Type B pancreatic cell (in vitro differentiated cells): ENCODE data around the gene SLC5A9. TPM values are rescaled to one million over a fixed set of nuclear protein-coding genes. Genes with fewer than 3 reads are reported as not detected.

Experiments used
- DNase-seq: peaks from one replicate; pipeline ENCODE4 v3.0.0; 2021; ENCODE audit warnings: mixed read lengths; ENCODE audit not compliant: unreplicated experiment; ENCODE audit errors: extremely low spot score
- H3K27ac Mint-ChIP-seq: 2 replicates; pipeline ENCODE4 v1.8.0; 2021; ENCODE audit warnings: mild to moderate bottlenecking, mixed read lengths
- H3K27me3 Mint-ChIP-seq: 2 replicates; pipeline ENCODE4 v1.8.0; 2021; ENCODE audit warnings: mixed read lengths
- H3K36me3 Mint-ChIP-seq: 2 replicates; pipeline ENCODE4 v1.8.0; 2021; ENCODE audit warnings: mixed read lengths
- H3K4me1 Mint-ChIP-seq: one replicate; pipeline ENCODE4 v1.8.0; 2021; ENCODE audit warnings: mixed read lengths; ENCODE audit not compliant: unreplicated experiment
- H3K4me3 Mint-ChIP-seq: 2 replicates; pipeline ENCODE4 v1.8.0; 2021; ENCODE audit warnings: mild to moderate bottlenecking, mixed read lengths
- H3K9me3 Mint-ChIP-seq: 2 replicates; pipeline ENCODE4 v1.8.0; 2021; ENCODE audit warnings: mixed read lengths
- total RNA-seq: library from RNA; stranded (reverse); gene quantifications from 2 replicates; pipeline ENCODE4 v1.2.1, GENCODE V29; 2021; ENCODE audit warnings: low replicate concordance
- TF ChIP-seq, protein P1 (sequence below): fragments of 200-600 bp; sonication (generic); conservative IDR thresholded peaks from 2 replicates; pipeline ENCODE4 v1.5.0; 2021; ENCODE audit warnings: antibody characterized with exemption, mild to moderate bottlenecking

Gene SLC5A9
- total RNA-seq, 1 donor from 2014 or later: 1.6 TPM

DNA sequence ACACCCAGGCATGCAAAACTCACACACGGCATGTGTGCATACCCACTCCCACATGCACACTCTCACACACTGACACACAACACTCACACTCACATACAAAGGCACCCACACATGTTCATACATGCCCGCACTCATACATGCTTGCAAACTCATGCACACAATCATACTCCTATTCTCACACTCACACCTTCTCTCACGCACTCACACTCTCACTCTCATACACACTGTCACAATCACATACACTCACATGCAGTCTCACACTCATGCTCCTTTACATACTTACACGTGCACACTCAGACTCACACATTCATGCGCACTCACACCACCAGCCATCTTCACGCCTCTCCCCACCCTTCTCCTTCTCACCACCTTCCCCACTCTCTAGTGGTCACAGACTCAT lies 3.1 kb downstream of the SLC5A9 start:
- no peaks in the 10 kb centered on the region for H3K36me3 Mint-ChIP-seq
- H3K4me3 Mint-ChIP-seq: no peak overlapping the region
- H3K27me3 Mint-ChIP-seq: peaks cover 11% of the 10 kb centered on the region
- H3K4me1 Mint-ChIP-seq: peaks cover 7% of the 10 kb centered on the region
- TF ChIP-seq, protein P1, sequence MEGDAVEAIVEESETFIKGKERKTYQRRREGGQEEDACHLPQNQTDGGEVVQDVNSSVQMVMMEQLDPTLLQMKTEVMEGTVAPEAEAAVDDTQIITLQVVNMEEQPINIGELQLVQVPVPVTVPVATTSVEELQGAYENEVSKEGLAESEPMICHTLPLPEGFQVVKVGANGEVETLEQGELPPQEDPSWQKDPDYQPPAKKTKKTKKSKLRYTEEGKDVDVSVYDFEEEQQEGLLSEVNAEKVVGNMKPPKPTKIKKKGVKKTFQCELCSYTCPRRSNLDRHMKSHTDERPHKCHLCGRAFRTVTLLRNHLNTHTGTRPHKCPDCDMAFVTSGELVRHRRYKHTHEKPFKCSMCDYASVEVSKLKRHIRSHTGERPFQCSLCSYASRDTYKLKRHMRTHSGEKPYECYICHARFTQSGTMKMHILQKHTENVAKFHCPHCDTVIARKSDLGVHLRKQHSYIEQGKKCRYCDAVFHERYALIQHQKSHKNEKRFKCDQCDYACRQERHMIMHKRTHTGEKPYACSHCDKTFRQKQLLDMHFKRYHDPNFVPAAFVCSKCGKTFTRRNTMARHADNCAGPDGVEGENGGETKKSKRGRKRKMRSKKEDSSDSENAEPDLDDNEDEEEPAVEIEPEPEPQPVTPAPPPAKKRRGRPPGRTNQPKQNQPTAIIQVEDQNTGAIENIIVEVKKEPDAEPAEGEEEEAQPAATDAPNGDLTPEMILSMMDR: no peak
- no peak for DNase-seq
- no peaks in the 10 kb centered on the region for H3K9me3 Mint-ChIP-seq
- H3K27ac Mint-ChIP-seq: no peak overlapping the region

DNA sequence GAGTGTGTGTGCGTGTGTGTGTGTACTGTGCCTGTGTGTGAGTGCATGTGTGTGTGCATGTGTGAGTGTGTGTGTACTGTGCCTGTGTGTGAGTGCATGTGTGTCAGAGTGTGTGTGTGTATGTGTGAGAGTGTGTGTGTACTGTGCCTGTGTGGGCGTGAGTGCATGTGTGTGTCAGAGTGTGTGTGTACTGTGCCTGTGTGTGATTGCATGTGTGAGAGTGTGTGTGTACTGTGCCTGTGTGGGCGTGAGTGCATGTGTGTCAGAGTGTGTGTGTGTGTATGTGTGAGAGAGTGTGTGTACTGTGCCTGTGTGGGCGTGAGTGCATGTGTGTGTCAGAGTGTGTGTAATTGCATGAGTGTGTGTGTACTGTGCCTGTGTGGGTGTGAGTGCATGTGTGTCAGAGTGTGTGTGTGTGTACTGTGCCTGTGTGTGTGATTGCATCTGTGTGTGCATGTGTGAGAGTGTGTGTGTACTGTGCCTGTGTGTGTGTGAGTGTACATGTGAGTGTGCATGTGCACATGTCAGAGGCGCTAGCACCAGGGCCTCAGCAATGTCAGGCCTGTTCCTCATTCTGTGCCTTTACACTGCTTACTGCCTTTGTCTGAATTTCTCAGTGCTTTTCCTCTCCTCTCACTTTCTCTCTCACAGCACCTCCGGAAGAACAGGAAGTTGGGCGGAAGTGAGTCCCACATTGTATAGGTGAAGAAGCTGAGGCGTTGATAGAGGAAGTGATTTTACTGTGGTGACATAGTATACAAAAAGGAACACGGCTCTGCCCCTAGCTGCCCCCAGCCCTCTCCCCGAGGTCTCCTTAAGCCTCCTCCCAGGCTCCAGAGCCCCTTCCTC lies 4.9 kb downstream of the SLC5A9 start:
- no peaks in the 10 kb centered on the region for H3K9me3 Mint-ChIP-seq
- H3K4me3 Mint-ChIP-seq: no peak overlapping the region
- no peaks in the 10 kb centered on the region for H3K36me3 Mint-ChIP-seq
- peaks cover 16% of the 10 kb centered on the region for H3K27me3 Mint-ChIP-seq
- H3K4me1 Mint-ChIP-seq: peaks cover 4% of the 10 kb centered on the region
- no peak overlapping the region for H3K27ac Mint-ChIP-seq
- TF ChIP-seq, protein P1: no peak
- no peak for DNase-seq

DNA sequence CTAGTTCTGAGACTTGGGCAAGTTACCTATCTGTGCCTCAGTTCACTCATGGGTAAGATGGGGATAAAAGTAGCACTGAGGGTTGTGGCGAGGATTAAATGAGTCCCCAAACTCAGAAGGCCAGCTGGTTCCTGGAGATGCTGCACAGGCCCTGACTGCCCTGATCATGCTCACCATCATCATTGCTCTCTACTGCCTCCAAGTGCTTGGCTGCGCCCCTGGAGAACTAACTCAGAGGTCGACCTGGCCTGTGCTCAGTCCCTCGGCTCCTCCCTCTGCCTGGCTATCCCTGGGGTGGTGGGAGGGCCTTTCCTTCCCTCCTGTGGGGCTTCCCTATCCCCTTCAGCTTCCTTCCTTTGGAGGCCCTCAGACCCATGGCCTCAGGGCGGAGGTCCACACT lies 5.6 kb downstream of the SLC5A9 start:
- no peak for DNase-seq
- H3K4me1 Mint-ChIP-seq: no peaks in the 10 kb centered on the region
- H3K36me3 Mint-ChIP-seq: no peaks in the 10 kb centered on the region
- no peaks in the 10 kb centered on the region for H3K9me3 Mint-ChIP-seq
- H3K27me3 Mint-ChIP-seq: peaks cover 16% of the 10 kb centered on the region
- H3K4me3 Mint-ChIP-seq: no peak overlapping the region
- TF ChIP-seq, protein P1: peak; percentile 25
- no peak overlapping the region for H3K27ac Mint-ChIP-seq

DNA sequence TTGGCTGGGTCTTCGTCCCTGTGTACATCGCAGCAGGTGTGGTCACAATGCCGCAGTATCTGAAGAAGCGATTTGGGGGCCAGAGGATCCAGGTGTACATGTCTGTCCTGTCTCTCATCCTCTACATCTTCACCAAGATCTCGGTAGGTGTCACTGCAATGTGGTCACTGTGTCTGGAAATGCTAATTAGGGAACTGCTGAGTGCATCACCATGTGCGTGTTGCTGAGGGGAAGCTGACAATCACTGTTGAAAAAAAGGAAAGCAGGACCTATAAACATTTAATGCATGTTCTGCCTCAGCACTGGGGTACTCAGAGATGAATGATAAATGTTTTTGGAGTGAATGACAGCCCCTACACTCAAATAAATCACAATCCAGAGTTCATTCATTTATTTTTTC lies 6.8 kb downstream of the SLC5A9 start:
- no peak overlapping the region for H3K27ac Mint-ChIP-seq
- H3K4me3 Mint-ChIP-seq: no peak overlapping the region
- peaks cover 21% of the 10 kb centered on the region for H3K27me3 Mint-ChIP-seq
- no peaks in the 10 kb centered on the region for H3K4me1 Mint-ChIP-seq
- H3K9me3 Mint-ChIP-seq: no peaks in the 10 kb centered on the region
- TF ChIP-seq, protein P1: no peak
- no peaks in the 10 kb centered on the region for H3K36me3 Mint-ChIP-seq
- no peak for DNase-seq

DNA sequence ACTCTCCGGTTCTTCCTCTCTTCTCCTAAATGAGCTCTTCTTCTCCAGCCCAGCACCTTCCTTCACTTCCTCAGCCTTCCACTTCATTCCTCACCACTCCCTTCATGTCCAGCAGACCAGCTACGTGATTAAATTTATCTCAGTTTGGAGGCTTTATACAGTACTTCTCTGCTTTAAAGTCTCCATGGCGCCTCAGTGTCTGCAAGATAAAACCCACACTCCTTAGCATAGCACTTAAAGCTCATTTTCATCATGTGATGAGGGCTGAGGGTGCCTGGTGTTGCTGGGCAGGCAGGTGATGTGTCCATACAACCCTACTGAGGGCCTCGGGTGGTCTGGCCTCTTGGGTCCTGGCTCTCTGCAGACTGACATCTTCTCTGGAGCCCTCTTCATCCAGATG lies 7.7 kb downstream of the SLC5A9 start:
- no peaks in the 10 kb centered on the region for H3K36me3 Mint-ChIP-seq
- TF ChIP-seq, protein P1: no peak
- no peak overlapping the region for H3K27ac Mint-ChIP-seq
- no peaks in the 10 kb centered on the region for H3K4me1 Mint-ChIP-seq
- H3K27me3 Mint-ChIP-seq: peaks cover 24% of the 10 kb centered on the region
- H3K4me3 Mint-ChIP-seq: no peak overlapping the region
- H3K9me3 Mint-ChIP-seq: no peaks in the 10 kb centered on the region
- DNase-seq: no peak
